ENCODE data around the gene ESF1. TPM values are rescaled to one million over a fixed set of nuclear protein-coding genes. Genes with fewer than 3 reads are reported as not detected.

ESF1 gene
- total and polyA plus RNA-seq, 2 experiments from 2014 or later, result 20.5 to 71.7 TPM

- Histone ChIP-seq H4K20me1 (replicated peaks; ENCODE audit: insufficient read depth) (no peaks in the 10 kb centered on the region; the same call in 1 of the 2 replicates), H3K36me3 (ENCODE audit: insufficient read depth) (peaks cover 32% of the 10 kb centered on the region), H2AFZ (no peak overlapping the region), H3K79me2 (replicated peaks; ENCODE audit: insufficient read depth) (no peaks in the 10 kb centered on the region), H3K27me3 (ENCODE audit: insufficient read depth) (no peaks in the 10 kb centered on the region), H3F3A (replicated peaks; ENCODE audit: low read depth) (no peaks in the 10 kb centered on the region), H3K4me2 (no peak overlapping the region), H3K4me1 (ENCODE audit: insufficient read depth) (no peaks in the 10 kb centered on the region), H3K9me2 (ENCODE audit: insufficient read depth) (no peaks in the 10 kb centered on the region), H3K27ac (ENCODE audit: low read depth) (no peak overlapping the region), H3K4me3 (no peak overlapping the region)
- no peak overlapping the region for H3K27ac Mint-ChIP-seq
- no peaks in the 10 kb centered on the region for H3K9me3 Mint-ChIP-seq
- H3K27me3 Mint-ChIP-seq (ENCODE audit: insufficient read depth, low read depth, poor library complexity), result no peaks in the 10 kb centered on the region
- TF ChIP-seq, protein P1, sequence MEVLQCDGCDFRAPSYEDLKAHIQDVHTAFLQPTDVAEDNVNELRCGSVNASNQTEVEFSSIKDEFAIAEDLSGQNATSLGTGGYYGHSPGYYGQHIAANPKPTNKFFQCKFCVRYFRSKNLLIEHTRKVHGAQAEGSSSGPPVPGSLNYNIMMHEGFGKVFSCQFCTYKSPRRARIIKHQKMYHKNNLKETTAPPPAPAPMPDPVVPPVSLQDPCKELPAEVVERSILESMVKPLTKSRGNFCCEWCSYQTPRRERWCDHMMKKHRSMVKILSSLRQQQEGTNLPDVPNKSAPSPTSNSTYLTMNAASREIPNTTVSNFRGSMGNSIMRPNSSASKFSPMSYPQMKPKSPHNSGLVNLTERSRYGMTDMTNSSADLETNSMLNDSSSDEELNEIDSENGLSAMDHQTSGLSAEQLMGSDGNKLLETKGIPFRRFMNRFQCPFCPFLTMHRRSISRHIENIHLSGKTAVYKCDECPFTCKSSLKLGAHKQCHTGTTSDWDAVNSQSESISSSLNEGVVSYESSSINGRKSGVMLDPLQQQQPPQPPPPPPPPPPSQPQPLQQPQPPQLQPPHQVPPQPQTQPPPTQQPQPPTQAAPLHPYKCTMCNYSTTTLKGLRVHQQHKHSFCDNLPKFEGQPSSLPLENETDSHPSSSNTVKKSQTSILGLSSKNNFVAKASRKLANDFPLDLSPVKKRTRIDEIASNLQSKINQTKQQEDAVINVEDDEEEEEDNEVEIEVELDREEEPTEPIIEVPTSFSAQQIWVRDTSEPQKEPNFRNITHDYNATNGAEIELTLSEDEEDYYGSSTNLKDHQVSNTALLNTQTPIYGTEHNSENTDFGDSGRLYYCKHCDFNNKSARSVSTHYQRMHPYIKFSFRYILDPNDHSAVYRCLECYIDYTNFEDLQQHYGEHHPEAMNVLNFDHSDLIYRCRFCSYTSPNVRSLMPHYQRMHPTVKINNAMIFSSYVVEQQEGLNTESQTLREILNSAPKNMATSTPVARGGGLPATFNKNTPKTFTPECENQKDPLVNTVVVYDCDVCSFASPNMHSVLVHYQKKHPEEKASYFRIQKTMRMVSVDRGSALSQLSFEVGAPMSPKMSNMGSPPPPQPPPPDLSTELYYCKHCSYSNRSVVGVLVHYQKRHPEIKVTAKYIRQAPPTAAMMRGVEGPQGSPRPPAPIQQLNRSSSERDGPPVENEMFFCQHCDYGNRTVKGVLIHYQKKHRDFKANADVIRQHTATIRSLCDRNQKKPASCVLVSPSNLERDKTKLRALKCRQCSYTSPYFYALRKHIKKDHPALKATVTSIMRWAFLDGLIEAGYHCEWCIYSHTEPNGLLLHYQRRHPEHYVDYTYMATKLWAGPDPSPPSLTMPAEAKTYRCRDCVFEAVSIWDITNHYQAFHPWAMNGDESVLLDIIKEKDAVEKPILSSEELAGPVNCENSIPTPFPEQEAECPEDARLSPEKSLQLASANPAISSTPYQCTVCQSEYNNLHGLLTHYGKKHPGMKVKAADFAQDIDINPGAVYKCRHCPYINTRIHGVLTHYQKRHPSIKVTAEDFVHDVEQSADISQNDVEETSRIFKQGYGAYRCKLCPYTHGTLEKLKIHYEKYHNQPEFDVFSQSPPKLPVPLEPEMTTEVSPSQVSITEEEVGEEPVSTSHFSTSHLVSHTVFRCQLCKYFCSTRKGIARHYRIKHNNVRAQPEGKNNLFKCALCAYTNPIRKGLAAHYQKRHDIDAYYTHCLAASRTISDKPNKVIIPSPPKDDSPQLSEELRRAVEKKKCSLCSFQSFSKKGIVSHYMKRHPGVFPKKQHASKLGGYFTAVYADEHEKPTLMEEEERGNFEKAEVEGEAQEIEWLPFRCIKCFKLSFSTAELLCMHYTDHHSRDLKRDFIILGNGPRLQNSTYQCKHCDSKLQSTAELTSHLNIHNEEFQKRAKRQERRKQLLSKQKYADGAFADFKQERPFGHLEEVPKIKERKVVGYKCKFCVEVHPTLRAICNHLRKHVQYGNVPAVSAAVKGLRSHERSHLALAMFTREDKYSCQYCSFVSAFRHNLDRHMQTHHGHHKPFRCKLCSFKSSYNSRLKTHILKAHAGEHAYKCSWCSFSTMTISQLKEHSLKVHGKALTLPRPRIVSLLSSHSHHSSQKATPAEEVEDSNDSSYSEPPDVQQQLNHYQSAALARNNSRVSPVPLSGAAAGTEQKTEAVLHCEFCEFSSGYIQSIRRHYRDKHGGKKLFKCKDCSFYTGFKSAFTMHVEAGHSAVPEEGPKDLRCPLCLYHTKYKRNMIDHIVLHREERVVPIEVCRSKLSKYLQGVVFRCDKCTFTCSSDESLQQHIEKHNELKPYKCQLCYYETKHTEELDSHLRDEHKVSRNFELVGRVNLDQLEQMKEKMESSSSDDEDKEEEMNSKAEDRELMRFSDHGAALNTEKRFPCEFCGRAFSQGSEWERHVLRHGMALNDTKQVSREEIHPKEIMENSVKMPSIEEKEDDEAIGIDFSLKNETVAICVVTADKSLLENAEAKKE (CRISPR knock-in tag; IDR thresholded peaks at IDR 0.05), result no peak
- TF ChIP-seq CREB1 (CRISPR knock-in tag; IDR thresholded peaks at IDR 0.05; ENCODE audit: low read depth) (no peak), REST (IDR thresholded peaks at IDR 0.05; ENCODE audit: unreplicated experiment) (no peak), POLR2AphosphoS5 (IDR thresholded peaks at IDR 0.05; ENCODE audit: low read depth) (no peak), NANOG (IDR thresholded peaks at IDR 0.05; ENCODE audit: borderline replicate concordance) (no peak), ZNF331 (CRISPR knock-in tag; IDR thresholded peaks at IDR 0.05; ENCODE audit: low read depth) (no peak), JUNB (IDR thresholded peaks at IDR 0.05; ENCODE audit: unreplicated experiment) (no peak), EZH2phosphoT487 (IDR thresholded peaks at IDR 0.05; ENCODE audit: unreplicated experiment) (no peak)
- no peak for DNase-seq (ENCODE audit: low spot score)
- ATAC-seq, result no peak
- H3K4me1 Mint-ChIP-seq, result no peaks in the 10 kb centered on the region
- no peak overlapping the region for H3K4me3 Mint-ChIP-seq
- peaks cover 26% of the 10 kb centered on the region; the same call in 2 of the 3 replicates for H3K36me3 Mint-ChIP-seq (ENCODE audit: low read depth)
These were observed 31.2 kb downstream of the ESF1 start for GRCh38 chr20:13753436-13754036.
